Stimulated activated CD4-positive, alpha-beta T cell treated with anti-CD3 and anti-CD28 coated beads, Interleukin-12 subunit alpha, Interleukin-12 subunit beta, amount 100 ng/mL, for 24 hours (primary cell): ENCODE data around the gene ANGPTL8.

ENCODE experiments used
- DNase-seq, 2 experiments: peaks; one replicate each; pipeline ENCODE4 v3.0.0-alpha.2; 2020; ENCODE audit warnings: low read depth in 2 of 2

ANGPTL8 gene

GRCh38 chr19:11239377-11240000, at the start of gene ANGPTL8:
Gene ANGPTL8, plus strand, starts transcription at chr19:11239619. Its CDS starts 19 bp downstream, at chr19:11239638.
- no peak for DNase-seq

GRCh38 chr19:11190501-11190900, 48.9 kb upstream of the ANGPTL8 start:
- DNase-seq, result no peak

- no peak for DNase-seq
These were observed 48.1 kb upstream of the ANGPTL8 start for GRCh38 chr19:11191273-11191755.

GRCh38 chr19:11191934-11192333, 47.5 kb upstream of the ANGPTL8 start:
- no peak for DNase-seq

GRCh38 chr19:11192957-11193939, 46.2 kb upstream of the ANGPTL8 start:
- DNase-seq, result no peak

GRCh38 chr19:11194173-11194572, 45.2 kb upstream of the ANGPTL8 start:
- no peak for DNase-seq

GRCh38 chr19:11194656-11195558, 44.5 kb upstream of the ANGPTL8 start:
- DNase-seq, result no peak

GRCh38 chr19:11195681-11196080, 43.7 kb upstream of the ANGPTL8 start:
- DNase-seq, result no peak

- DNase-seq, result no peak
These were observed 42.8 kb upstream of the ANGPTL8 start for GRCh38 chr19:11196406-11197287.

GRCh38 chr19:11197291-11198174, 41.9 kb upstream of the ANGPTL8 start, which contains the start of gene KANK2:
Gene KANK2, minus strand, starts transcription at chr19:11197545. Its CDS starts 3,034 bp downstream, at chr19:11194511.
- peak; percentile 55 to 63 for DNase-seq

GRCh38 chr19:11198175-11198534, 41.3 kb upstream of the ANGPTL8 start:
- no peak for DNase-seq

GRCh38 chr19:11198769-11199424, 40.5 kb upstream of the ANGPTL8 start:
- no peak for DNase-seq

GRCh38 chr19:11199517-11199916, 39.9 kb upstream of the ANGPTL8 start:
- no peak for DNase-seq

- DNase-seq, result no peak
These were observed 39.3 kb upstream of the ANGPTL8 start for GRCh38 chr19:11200015-11200574.

GRCh38 chr19:11200931-11201330, 38.5 kb upstream of the ANGPTL8 start:
- no peak for DNase-seq

- DNase-seq, result no peak
These were observed 37.6 kb upstream of the ANGPTL8 start for GRCh38 chr19:11201791-11202190.

GRCh38 chr19:11202488-11203193, 36.8 kb upstream of the ANGPTL8 start:
- DNase-seq, result no peak
